ENCODE data around the gene PRRT3. TPM values are rescaled to one million over a fixed set of nuclear protein-coding genes. Genes with fewer than 3 reads are reported as not detected.

The PRRT3 gene
- total RNA-seq, 1 donor from 2014 or later: 10.4 TPM

DNA sequence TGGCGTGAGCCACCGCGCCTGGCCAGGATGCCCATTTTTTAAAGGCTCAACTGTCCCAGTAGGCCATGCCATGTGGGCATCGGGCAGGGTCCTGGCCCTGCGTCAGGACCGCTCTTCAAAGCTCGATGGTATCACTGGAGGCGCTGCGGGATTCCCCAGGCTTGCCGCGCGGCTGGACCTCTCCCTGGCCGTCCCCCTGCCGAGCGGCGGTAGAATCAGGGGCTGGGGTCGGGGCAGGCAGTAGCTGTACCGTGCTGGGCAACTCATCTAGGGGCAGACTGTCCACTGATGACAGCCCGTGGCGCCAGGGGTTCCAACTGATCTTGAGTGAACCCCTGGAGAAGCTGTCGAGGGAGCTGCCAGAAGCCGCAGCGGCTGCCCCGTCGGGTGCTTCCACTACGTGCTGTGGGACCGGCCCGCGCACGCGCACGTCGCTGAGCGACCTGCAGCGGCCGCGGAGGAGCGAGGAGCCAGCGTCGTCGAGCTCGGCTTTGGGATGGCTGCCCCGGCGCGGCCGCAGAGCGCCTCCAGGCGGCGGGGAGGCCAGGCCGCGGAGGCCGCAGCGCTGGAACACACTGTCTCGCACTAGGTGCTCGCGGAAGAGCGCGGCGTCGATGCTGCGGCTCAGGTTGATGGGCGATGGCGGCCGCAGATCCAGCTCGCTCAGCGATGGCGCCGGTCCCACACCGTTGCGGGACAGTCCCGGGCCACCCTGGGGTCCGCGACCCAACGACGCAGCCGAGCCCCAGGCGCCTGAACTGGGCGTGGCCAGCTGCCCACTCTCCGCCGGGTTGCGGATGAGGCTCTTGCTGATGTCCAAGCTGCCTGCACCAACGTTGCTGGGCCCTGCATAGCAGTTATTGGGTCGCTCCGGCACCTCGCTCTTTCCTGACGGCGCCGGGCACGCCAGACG, 5.8 kb downstream of the PRRT3 start:
- Mint-ChIP-seq H3K27ac (peak overlapping the region; percentile 69), H3K4me3 (ENCODE audit: low read depth) (peak overlapping the region; percentile 71), H3K4me1 (ENCODE audit: low read depth) (peaks cover 1% of the 10 kb centered on the region), H3K36me3 (ENCODE audit: insufficient read depth) (peaks cover 5% of the 10 kb centered on the region), H3K9me3 (ENCODE audit: low read depth) (no peaks in the 10 kb centered on the region), H3K27me3 (peaks cover 3% of the 10 kb centered on the region)
- TF ChIP-seq, protein P1, sequence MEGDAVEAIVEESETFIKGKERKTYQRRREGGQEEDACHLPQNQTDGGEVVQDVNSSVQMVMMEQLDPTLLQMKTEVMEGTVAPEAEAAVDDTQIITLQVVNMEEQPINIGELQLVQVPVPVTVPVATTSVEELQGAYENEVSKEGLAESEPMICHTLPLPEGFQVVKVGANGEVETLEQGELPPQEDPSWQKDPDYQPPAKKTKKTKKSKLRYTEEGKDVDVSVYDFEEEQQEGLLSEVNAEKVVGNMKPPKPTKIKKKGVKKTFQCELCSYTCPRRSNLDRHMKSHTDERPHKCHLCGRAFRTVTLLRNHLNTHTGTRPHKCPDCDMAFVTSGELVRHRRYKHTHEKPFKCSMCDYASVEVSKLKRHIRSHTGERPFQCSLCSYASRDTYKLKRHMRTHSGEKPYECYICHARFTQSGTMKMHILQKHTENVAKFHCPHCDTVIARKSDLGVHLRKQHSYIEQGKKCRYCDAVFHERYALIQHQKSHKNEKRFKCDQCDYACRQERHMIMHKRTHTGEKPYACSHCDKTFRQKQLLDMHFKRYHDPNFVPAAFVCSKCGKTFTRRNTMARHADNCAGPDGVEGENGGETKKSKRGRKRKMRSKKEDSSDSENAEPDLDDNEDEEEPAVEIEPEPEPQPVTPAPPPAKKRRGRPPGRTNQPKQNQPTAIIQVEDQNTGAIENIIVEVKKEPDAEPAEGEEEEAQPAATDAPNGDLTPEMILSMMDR (IDR thresholded peaks at IDR 0.05; ENCODE audit: unreplicated experiment): peak; percentile 73
- peak; percentile 71 for DNase-seq (ENCODE audit: low spot score, unreplicated experiment)

DNA sequence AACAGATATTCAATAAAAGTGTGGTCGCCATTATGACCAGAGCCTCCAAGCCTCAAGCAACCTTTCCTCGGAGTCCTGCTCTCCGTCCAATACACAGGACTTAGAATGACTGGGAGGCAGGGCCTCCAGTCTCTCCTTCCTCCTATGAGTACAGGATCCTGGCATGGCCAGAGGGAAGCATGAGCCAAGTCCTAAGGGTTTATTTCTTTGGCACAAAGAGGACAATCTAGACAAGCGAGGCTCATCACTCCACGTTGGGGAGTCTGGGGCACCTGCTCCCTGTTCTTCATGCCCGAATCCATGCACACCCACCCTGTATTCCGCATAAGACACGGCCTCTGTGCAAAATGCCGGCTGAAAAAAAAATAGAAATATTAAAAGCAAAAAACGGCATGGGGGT, 6.8 kb downstream of the PRRT3 start:
- DNase-seq (ENCODE audit: low spot score, unreplicated experiment): no peak
- peaks cover 9% of the 10 kb centered on the region for H3K36me3 Mint-ChIP-seq (ENCODE audit: insufficient read depth)
- peak overlapping the region; percentile 38 for H3K4me3 Mint-ChIP-seq (ENCODE audit: low read depth)
- TF ChIP-seq, protein P1 (IDR thresholded peaks at IDR 0.05; ENCODE audit: unreplicated experiment): no peak
- H3K27ac Mint-ChIP-seq: peak overlapping the region; percentile 20
- H3K9me3 Mint-ChIP-seq (ENCODE audit: low read depth): no peaks in the 10 kb centered on the region
- peaks cover 3% of the 10 kb centered on the region for H3K27me3 Mint-ChIP-seq
- peaks cover 1% of the 10 kb centered on the region for H3K4me1 Mint-ChIP-seq (ENCODE audit: low read depth)

DNA sequence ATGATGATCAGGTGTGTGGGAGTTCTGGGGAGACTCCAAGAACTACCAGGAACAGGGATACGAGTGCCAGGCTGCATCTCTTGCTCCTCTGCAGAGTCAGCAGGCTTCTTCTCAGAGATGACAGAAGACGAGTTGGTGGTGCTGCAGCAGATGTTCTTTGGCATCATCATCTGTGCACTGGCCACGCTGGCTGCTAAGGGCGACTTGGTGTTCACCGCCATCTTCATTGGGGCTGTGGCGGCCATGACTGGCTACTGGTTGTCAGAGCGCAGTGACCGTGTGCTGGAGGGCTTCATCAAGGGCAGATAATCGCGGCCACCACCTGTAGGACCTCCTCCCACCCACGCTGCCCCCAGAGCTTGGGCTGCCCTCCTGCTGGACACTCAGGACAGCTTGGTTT, 7.9 kb downstream of the PRRT3 start:
- H3K36me3 Mint-ChIP-seq (ENCODE audit: insufficient read depth): peaks cover 9% of the 10 kb centered on the region
- H3K4me3 Mint-ChIP-seq (ENCODE audit: low read depth): no peak overlapping the region
- no peak for DNase-seq (ENCODE audit: low spot score, unreplicated experiment)
- no peak overlapping the region for H3K27ac Mint-ChIP-seq
- no peaks in the 10 kb centered on the region for H3K9me3 Mint-ChIP-seq (ENCODE audit: low read depth)
- peaks cover 3% of the 10 kb centered on the region for H3K27me3 Mint-ChIP-seq
- TF ChIP-seq, protein P1 (IDR thresholded peaks at IDR 0.05; ENCODE audit: unreplicated experiment): no peak
- peaks cover 1% of the 10 kb centered on the region for H3K4me1 Mint-ChIP-seq (ENCODE audit: low read depth)

DNA sequence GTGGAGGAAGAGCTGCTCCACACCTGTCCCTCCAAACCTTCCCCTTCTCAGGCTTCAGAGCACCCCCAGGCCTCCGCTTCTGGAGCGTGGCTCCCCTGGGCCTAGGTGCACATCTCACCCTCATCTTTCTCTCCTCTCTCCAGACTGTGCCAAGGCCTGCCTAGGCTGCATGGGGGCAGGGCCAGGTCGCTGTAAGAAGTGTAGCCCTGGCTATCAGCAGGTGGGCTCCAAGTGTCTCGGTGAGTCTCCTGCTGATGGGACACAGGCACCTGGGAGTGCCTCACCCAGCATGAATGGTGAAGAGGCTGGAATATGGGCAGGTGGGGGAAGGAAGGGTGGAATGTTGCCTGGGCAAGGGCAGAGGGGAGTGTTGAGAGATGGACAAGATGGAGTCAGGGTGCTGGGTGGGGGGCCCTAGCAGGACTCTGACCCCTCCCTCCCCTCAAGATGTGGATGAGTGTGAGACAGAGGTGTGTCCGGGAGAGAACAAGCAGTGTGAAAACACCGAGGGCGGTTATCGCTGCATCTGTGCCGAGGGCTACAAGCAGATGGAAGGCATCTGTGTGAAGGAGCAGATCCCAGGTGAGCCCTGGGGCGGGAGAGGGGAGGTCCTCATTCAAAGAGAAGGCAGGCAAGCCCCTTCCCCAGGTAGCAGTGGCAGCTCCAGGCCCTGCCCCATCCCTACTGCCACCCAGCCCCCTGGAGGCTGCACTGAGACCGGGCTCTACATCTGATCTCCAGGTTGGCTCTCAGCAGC, 9.1 kb downstream of the PRRT3 start:
- no peak overlapping the region for H3K27ac Mint-ChIP-seq
- TF ChIP-seq, protein P1 (IDR thresholded peaks at IDR 0.05; ENCODE audit: unreplicated experiment): no peak
- H3K27me3 Mint-ChIP-seq: peaks cover 3% of the 10 kb centered on the region
- peaks cover 9% of the 10 kb centered on the region for H3K36me3 Mint-ChIP-seq (ENCODE audit: insufficient read depth)
- H3K4me3 Mint-ChIP-seq (ENCODE audit: low read depth): no peak overlapping the region
- no peak for DNase-seq (ENCODE audit: low spot score, unreplicated experiment)
- no peaks in the 10 kb centered on the region for H3K9me3 Mint-ChIP-seq (ENCODE audit: low read depth)
- peaks cover 1% of the 10 kb centered on the region for H3K4me1 Mint-ChIP-seq (ENCODE audit: low read depth)

DNA sequence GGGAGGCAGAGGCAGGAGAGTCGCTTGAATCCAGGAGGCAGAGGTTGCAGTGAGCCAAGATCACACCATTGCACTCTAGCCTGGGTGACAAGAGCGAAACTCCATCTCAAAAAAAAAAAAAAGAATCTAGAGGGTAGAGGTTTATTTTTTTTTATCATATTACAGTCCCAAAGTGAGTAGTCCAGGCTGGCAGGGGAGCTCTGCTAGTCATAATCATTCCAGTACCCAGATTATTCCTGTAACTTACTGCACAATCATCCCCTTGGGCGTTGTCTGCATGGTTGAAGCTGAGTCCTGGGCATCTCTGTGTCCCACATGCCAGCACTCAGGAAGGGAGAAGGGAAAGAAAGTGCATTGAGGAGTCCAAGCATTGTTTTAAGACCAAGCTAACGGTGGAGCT, 10.0 kb downstream of the PRRT3 start:
- no peak overlapping the region for H3K4me3 Mint-ChIP-seq (ENCODE audit: low read depth)
- no peak overlapping the region for H3K27ac Mint-ChIP-seq
- DNase-seq (ENCODE audit: low spot score, unreplicated experiment): no peak
- H3K9me3 Mint-ChIP-seq (ENCODE audit: low read depth): no peaks in the 10 kb centered on the region
- H3K36me3 Mint-ChIP-seq (ENCODE audit: insufficient read depth): peaks cover 11% of the 10 kb centered on the region
- TF ChIP-seq, protein P1 (IDR thresholded peaks at IDR 0.05; ENCODE audit: unreplicated experiment): no peak
- no peaks in the 10 kb centered on the region for H3K4me1 Mint-ChIP-seq (ENCODE audit: low read depth)
- H3K27me3 Mint-ChIP-seq: peaks cover under 1% of the 10 kb centered on the region

Data from progenitor cell of endocrine pancreas (in vitro differentiated cells).